ENCODE measurements around the gene ARSG. TPM values are rescaled to one million over a fixed set of nuclear protein-coding genes. Genes with fewer than 3 reads are reported as not detected.
"Not testable (repeated sequence)": the region's sequence is repeated elsewhere in the genome, so short reads cannot be mapped to it uniquely, and the experiment has no call there.

The ARSG gene
- total RNA-seq, 4 donors from 2014 or later = 6.1 to 8.9 (median 7.0) TPM

DNA sequence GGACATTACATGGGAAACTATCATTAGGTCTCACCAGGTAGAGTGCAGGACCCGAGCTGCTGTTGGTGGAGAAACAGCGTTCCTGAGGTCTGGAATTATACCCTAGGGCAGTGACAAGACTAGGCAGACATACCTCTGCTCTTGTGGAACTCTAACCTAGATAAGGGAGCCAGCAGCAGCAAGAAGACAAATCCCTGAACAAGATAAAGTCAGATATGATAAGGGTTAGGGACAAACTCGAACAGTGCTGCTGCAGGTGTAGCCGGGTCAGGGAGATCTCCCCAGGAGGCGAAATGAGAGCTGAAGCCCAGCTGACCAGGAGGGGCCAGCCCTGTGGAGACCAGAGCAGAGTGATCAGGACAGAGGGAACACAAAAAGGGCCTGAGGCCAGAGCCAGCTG, 34.7 kb downstream of the ARSG start:
- WGBS, 2 donors = 84 to 86% methylated on average over 5 of the region's 5 CpGs
- no peak overlapping the region for H3K27ac ChIP-seq
- H3K36me3 ChIP-seq = no peaks in the 10 kb centered on the region
- H3K27me3 ChIP-seq = no peaks in the 10 kb centered on the region
- no peaks in the 10 kb centered on the region for H3K9me3 ChIP-seq
- no peak for DNase-seq
- intact Hi-C loops (cut with DNase I) = no loop called here
- TF ChIP-seq POLR2A (IDR thresholded peaks at IDR 0.05) = no peak
- no peak for TF ChIP-seq CTCF (IDR thresholded peaks at IDR 0.05)
- H3K4me1 ChIP-seq = no peaks in the 10 kb centered on the region
- no peak overlapping the region for H3K4me3 ChIP-seq

GRCh38 chr17:68326681-68327080, 35.4 kb downstream of the ARSG start:
- intact Hi-C loops (cut with DNase I) = no loop called here
- Histone ChIP-seq H3K36me3 (no peaks in the 10 kb centered on the region), H3K4me1 (no peaks in the 10 kb centered on the region), H3K4me3 (no peak overlapping the region), H3K9me3 (peaks cover 0 to 7% (median 5%) of the 10 kb centered on the region in 3 donors), H3K27me3 (no peaks in the 10 kb centered on the region), H3K27ac (no peak overlapping the region)
- WGBS, 2 donors = 73 to 76% methylated on average over 5 of the region's 5 CpGs
- TF ChIP-seq CTCF (IDR thresholded peaks at IDR 0.05) = no peak
- TF ChIP-seq POLR2A (IDR thresholded peaks at IDR 0.05) = no peak
- no peak for DNase-seq

DNA sequence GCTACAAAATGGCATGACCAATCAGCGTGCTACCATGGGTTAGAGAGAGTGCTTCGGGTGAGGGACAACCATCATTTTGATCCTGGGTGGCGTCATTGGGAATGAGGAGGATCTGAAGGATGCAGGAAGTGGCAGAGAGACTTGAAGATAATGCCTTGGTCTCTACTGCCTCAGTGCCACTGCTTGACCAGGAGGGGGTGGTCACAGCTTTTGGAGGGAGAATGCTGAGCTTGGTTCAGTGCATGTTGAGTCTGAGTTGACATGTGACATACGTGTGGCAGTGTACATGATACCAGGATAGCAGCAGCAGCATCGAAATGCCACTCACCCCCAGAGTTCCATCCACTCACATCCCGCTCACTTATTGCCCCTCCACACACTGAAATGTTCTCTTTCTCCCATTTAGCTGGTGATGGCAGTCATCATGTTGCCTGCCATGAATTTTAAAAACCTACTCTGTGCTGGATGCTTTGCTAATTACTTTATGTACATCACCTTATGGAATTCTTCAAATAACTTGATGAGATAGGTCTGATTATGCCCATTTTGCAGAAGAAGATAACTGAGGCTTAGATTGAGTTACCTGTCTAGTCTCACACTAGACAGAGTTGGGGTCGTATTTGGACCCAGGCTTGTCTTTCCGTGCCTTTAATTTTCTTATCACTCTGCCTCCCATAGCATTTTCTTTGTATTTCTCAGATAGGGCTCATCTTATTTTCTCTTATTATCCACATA, 36.7 kb downstream of the ARSG start:
- H3K27me3 ChIP-seq = no peaks in the 10 kb centered on the region
- H3K4me3 ChIP-seq = no peak overlapping the region
- WGBS, 2 donors = 88 to 90% methylated on average over 8 of the region's 8 CpGs
- no peak for TF ChIP-seq POLR2A (IDR thresholded peaks at IDR 0.05)
- TF ChIP-seq CTCF (IDR thresholded peaks at IDR 0.05) = no peak
- no peak overlapping the region for H3K27ac ChIP-seq
- H3K36me3 ChIP-seq = no peaks in the 10 kb centered on the region
- intact Hi-C loops (cut with DNase I) = no loop called here
- no peak for DNase-seq
- no peaks in the 10 kb centered on the region for H3K4me1 ChIP-seq
- H3K9me3 ChIP-seq = peaks cover 0 to 12% (median 5%) of the 10 kb centered on the region in 3 donors

DNA sequence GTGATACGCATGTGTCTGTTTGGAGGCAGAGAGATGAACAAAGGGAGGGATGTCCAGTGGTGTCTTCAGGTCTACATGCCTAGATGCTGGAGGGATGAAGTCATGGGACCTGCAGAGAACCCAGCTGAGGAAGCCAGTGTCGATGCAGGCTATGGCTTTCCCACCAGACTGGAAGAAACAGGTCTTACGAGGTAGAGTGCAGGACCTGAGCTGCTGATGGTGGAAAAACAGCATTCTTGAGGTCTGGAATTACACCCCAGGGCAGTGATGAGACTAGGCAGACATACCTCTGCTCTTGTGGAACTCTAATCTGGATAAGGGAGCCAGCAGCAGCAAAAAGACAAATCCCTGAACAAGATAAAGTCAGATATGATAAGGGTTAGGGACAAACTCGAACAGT, 37.4 kb downstream of the ARSG start:
- intact Hi-C loops (cut with DNase I) = no loop called here
- H3K27me3 ChIP-seq = no peaks in the 10 kb centered on the region
- H3K36me3 ChIP-seq = no peaks in the 10 kb centered on the region
- no peak for DNase-seq
- 39 to 49% methylated on average over 4 of the region's 4 CpGs for WGBS, 2 donors
- H3K27ac ChIP-seq = no peak overlapping the region
- H3K4me1 ChIP-seq = no peaks in the 10 kb centered on the region
- H3K4me3 ChIP-seq = no peak overlapping the region
- peaks cover 0 to 12% (median 5%) of the 10 kb centered on the region in 3 donors for H3K9me3 ChIP-seq
- no peak for TF ChIP-seq POLR2A (IDR thresholded peaks at IDR 0.05)
- no peak for TF ChIP-seq CTCF (IDR thresholded peaks at IDR 0.05)

DNA sequence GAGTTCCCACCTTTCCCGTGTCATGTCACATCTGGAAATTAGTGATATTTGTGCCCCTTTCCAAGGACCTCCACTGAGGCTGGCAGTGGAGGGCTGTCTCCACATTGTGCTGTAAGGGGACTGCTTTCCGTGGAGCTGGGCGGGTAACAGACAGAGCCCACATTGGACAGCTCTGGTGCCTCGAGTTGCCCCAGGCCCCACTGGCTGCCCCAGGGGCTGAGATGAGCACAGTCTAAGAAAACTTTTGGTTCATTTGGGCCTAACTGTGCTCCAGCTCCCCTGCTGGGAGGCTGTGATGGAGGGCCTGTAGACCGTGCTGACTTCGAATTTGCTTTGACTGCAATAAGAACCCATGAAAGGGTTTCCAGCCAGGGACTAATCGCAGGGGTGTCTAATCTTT, 38.0 kb downstream of the ARSG start:
- Histone ChIP-seq H3K4me3 (no peak overlapping the region), H3K27ac (no peak overlapping the region), H3K4me1 (no peaks in the 10 kb centered on the region), H3K27me3 (no peaks in the 10 kb centered on the region), H3K9me3 (peaks cover 0 to 12% (median 5%) of the 10 kb centered on the region in 3 donors), H3K36me3 (no peaks in the 10 kb centered on the region)
- intact Hi-C loops (cut with DNase I) = no loop called here
- DNase-seq = no peak
- TF ChIP-seq POLR2A (IDR thresholded peaks at IDR 0.05) = no peak
- no peak for TF ChIP-seq CTCF (IDR thresholded peaks at IDR 0.05)
- 63 to 83% methylated on average over 3 of the region's 7 CpGs for WGBS, 2 donors

- H3K36me3 ChIP-seq; H3K4me3 ChIP-seq; DNase-seq; H3K27ac ChIP-seq; H3K4me1 ChIP-seq; intact Hi-C loops (cut with DNase I); H3K27me3 ChIP-seq: not testable (repeated sequence)
- 94% methylated on average over 12 of the region's 12 CpGs for WGBS, 2 donors
- H3K9me3 ChIP-seq = peaks cover 0 to 12% (median 5%) of the 10 kb centered on the region in 3 donors
Measured at GRCh38 chr17:68331932-68332331, 40.6 kb downstream of the ARSG start.
